A673 (cell line): ENCODE results near the gene NCKAP5. TPM values are rescaled to one million over a fixed set of nuclear protein-coding genes. Genes with fewer than 3 reads are reported as not detected.

ENCODE experiments used
- BruUV-seq: library from RNA; stranded (reverse); fragments of 400-500 nt; replicated peaks from 2 replicates; lab custom pipeline; 2021; lab: Mats Ljungman, UMichigan
- CTCF ChIA-PET: fragments of 300-600 bp; sonication (Branson Sonifier 250); formaldehyde crosslinking; loops from one replicate; lab custom pipeline; 2022; ENCODE audit warnings: antibody characterized with exemption; lab: Charles Lee
- POLR2A ChIA-PET: fragments of 300-600 bp; sonication (Branson Sonifier 250); formaldehyde crosslinking; loops from one replicate; lab custom pipeline; 2022; ENCODE audit warnings: antibody characterized with exemption; ENCODE audit not compliant: low non-redundant PET; lab: Charles Lee
- DNase-seq: peaks from one replicate; pipeline ENCODE4 v3.0.0-alpha.2; 2015; ENCODE audit warnings: low spot score
- H3K27ac ChIP-seq: fragments of 200-600 bp; sonication (generic); 2 replicates; pipeline ENCODE4 v1.5.1; 2016; ENCODE audit warnings: mixed run types, low read depth, mild to moderate bottlenecking, mixed read lengths, antibody characterized with exemption, low read length; ENCODE audit not compliant: poor library complexity, severe bottlenecking
- H3K27me3 ChIP-seq: fragments of 200-600 bp; sonication (generic); replicated peaks from 2 replicates; pipeline ENCODE4 v1.6.1; 2017; ENCODE audit warnings: mixed run types, low read depth, mild to moderate bottlenecking, mixed read lengths, antibody characterized with exemption, low read length; ENCODE audit not compliant: insufficient read depth, poor library complexity
- H3K36me3 ChIP-seq: fragments of 200-600 bp; sonication (generic); 2 replicates; pipeline ENCODE4 v1.6.1; 2016; ENCODE audit warnings: mixed run types, mild to moderate bottlenecking, mixed read lengths, antibody characterized with exemption, low read length; ENCODE audit not compliant: insufficient read depth, poor library complexity, severe bottlenecking
- H3K4me1 ChIP-seq: fragments of 200-600 bp; sonication (generic); 2 replicates; pipeline ENCODE4 v1.6.1; 2017; ENCODE audit warnings: mixed run types, mild to moderate bottlenecking, mixed read lengths, antibody characterized with exemption, low read length; ENCODE audit not compliant: insufficient read depth, poor library complexity, severe bottlenecking
- H3K4me3 ChIP-seq: fragments of 200-600 bp; sonication (generic); 2 replicates; pipeline ENCODE4 v1.5.1; 2016; ENCODE audit warnings: low read depth, mixed run types, mild to moderate bottlenecking, mixed read lengths, low read length; ENCODE audit not compliant: poor library complexity, severe bottlenecking
- H3K9me3 ChIP-seq: fragments of 200-600 bp; sonication (generic); 2 replicates; pipeline ENCODE4 v1.6.1; 2016; ENCODE audit warnings: mixed run types, low read depth, mild to moderate bottlenecking, mixed read lengths, antibody characterized with exemption, low read length; ENCODE audit not compliant: poor library complexity, severe bottlenecking
- EZH2 ChIP-seq: fragments of 200-600 bp; sonication (generic); IDR thresholded peaks from 2 replicates; pipeline ENCODE4 v1.6.1; 2017; ENCODE audit warnings: borderline replicate concordance, low read depth, mild to moderate bottlenecking, mixed read lengths, antibody characterized with exemption, low read length; ENCODE audit not compliant: poor library complexity, severe bottlenecking
- intact Hi-C: fragments of 100-400 bp; cut with micrococcal nuclease; formaldehyde crosslinking; loops from one replicate; pipeline ENCODE4 v1.10.0; 2022; ENCODE audit not compliant: unreplicated experiment
- total RNA-seq: library from RNA; stranded (reverse); gene quantifications from 2 replicates; pipeline ENCODE4 v1.2.3, GENCODE V29; 2021
- TF ChIP-seq, protein P1 (sequence below): fragments of 300-800, 200-600 bp; sonication (generic); conservative IDR thresholded peaks from 2 replicates; pipeline ENCODE4 v1.5.1; 2017; ENCODE audit warnings: low read depth, mild to moderate bottlenecking, antibody characterized with exemption, low read length, moderate library complexity, mixed read lengths

NCKAP5 gene
- total RNA-seq, 1 experiment from 2014 or later, result 26.6 TPM

DNA sequence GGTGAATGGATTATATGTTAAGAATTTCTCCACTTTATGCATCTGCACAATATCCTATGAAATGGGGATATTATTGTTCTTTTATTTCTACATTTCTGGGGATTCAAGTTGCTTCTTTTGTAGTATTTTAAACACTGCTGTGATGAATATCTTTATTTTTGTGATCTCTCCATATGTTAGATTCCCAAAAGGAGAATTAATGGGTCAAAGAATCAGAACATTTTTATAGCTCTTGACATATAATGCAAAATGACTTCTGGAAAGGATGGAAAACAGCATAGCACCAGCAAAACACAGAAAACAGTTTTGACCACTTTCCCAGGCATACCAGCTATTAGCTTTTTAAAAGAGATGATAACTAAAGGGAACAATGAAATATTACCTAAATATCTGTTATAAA is 135.5 kb downstream of the NCKAP5 start:
- no peak for TF ChIP-seq EZH2
- TF ChIP-seq, protein P1, sequence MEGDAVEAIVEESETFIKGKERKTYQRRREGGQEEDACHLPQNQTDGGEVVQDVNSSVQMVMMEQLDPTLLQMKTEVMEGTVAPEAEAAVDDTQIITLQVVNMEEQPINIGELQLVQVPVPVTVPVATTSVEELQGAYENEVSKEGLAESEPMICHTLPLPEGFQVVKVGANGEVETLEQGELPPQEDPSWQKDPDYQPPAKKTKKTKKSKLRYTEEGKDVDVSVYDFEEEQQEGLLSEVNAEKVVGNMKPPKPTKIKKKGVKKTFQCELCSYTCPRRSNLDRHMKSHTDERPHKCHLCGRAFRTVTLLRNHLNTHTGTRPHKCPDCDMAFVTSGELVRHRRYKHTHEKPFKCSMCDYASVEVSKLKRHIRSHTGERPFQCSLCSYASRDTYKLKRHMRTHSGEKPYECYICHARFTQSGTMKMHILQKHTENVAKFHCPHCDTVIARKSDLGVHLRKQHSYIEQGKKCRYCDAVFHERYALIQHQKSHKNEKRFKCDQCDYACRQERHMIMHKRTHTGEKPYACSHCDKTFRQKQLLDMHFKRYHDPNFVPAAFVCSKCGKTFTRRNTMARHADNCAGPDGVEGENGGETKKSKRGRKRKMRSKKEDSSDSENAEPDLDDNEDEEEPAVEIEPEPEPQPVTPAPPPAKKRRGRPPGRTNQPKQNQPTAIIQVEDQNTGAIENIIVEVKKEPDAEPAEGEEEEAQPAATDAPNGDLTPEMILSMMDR, result no peak
- intact Hi-C loops, result no loop called here
- no peak overlapping the region for H3K27ac ChIP-seq
- ChIA-PET POLR2A (no interaction called here), CTCF (no interaction called here)
- H3K4me3 ChIP-seq, result no peak overlapping the region
- peaks cover 42% of the 10 kb centered on the region for H3K4me1 ChIP-seq
- H3K27me3 ChIP-seq, result no peaks in the 10 kb centered on the region
- no peaks in the 10 kb centered on the region for H3K36me3 ChIP-seq
- DNase-seq, result no peak
- H3K9me3 ChIP-seq, result no peaks in the 10 kb centered on the region
- no TSS peak for BruUV-seq

DNA sequence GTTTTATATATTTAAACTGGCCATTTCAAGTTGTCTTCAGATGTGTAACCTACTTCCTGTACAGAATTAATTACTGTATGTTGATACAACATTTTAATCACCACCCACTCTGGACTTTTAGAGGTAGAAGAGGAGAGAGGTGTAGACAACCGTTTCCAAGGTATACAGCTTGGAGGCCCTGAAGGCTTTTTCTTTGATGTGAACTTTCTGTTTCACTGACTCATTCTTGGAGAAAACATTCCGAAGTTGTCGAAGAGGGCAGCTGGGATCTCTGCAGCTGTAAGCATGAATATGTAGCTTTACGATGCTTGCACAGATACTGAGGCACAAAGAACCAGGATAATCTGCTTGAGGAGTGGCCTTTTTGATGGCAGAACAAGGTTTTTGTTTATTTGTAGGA is 137.0 kb downstream of the NCKAP5 start:
- no peak for TF ChIP-seq EZH2
- TF ChIP-seq, protein P1, result no peak
- Histone ChIP-seq H3K36me3 (no peaks in the 10 kb centered on the region), H3K4me1 (peaks cover 53% of the 10 kb centered on the region), H3K9me3 (no peaks in the 10 kb centered on the region), H3K27ac (no peak overlapping the region), H3K4me3 (no peak overlapping the region), H3K27me3 (no peaks in the 10 kb centered on the region)
- no TSS peak for BruUV-seq
- CTCF ChIA-PET, result no interaction called here
- POLR2A ChIA-PET, result no interaction called here
- DNase-seq, result no peak
- intact Hi-C loops, result no loop called here

DNA sequence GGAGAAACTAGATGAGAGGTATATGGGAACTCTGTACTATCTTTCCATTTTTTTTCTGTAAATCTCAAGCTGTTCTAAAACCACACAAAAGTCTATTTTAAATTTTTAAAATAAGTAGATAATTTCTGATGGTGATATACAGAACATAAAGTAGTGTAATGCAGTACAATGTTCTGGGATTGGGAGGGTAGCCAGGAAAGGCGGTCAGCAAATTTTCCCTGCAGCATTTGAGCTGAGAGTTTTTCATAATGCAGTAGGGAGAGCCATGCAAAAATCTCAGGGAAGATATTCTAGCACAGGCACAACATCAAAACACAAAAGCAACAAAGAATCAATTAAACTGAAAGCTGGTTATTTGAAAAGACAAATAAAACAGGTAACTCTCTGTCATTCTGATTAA is 141.5 kb downstream of the NCKAP5 start:
- Histone ChIP-seq H3K27ac (no peak overlapping the region), H3K36me3 (no peaks in the 10 kb centered on the region), H3K9me3 (no peaks in the 10 kb centered on the region), H3K4me3 (no peak overlapping the region), H3K4me1 (peaks cover 61% of the 10 kb centered on the region), H3K27me3 (no peaks in the 10 kb centered on the region)
- ChIA-PET POLR2A (interaction anchor here (0.6 kb wide), 1 partner anchor 16 kb away, joined by 4 read pairs; no protein-coding TSS in a partner anchor), CTCF (no interaction called here)
- intact Hi-C loops, result no loop called here
- no peak for DNase-seq
- TF ChIP-seq, protein P1, result no peak
- no peak for TF ChIP-seq EZH2
- BruUV-seq, result no TSS peak
